Motor neuron (in vitro differentiated cells): ENCODE data around the gene SPATA6. TPM values are rescaled to one million over a fixed set of nuclear protein-coding genes. Genes with fewer than 3 reads are reported as not detected.

Experiments used
- ATAC-seq, 8 experiments: fragments of 200-7000 bp; cut with Tn5 transposase; replicated peaks in 6 of 8; 2 replicates each; pipeline ENCODE4 v1.8.0; 2021; ENCODE audit warnings: mild to moderate bottlenecking in 8 of 8, moderate library complexity in 8 of 8
- H3K27ac ChIP-seq, 2 donors: fragments of 250-450 bp; sonication (Bioruptor Pico); 2 replicates each; pipeline ENCODE4 v1.9.0; 2021; ENCODE audit warnings: antibody characterized with exemption in 2 of 2, mild to moderate bottlenecking in 2 of 2, moderate library complexity in 1 of 2
- H3K4me1 ChIP-seq, 2 donors: fragments of 250-450 bp; sonication (Bioruptor Pico); replicated peaks in 1 of 2; 2 replicates each; pipeline ENCODE4 v1.6.1; 2021; ENCODE audit warnings: antibody characterized with exemption in 2 of 2, mild to moderate bottlenecking in 2 of 2, moderate library complexity in 1 of 2
- H3K4me3 ChIP-seq, 5 donors: fragments of 250-450 bp; sonication (Bioruptor Pico); 2 replicates each; pipeline ENCODE4 v1.9.0; 2021; ENCODE audit warnings: antibody characterized with exemption in 5 of 5, mild to moderate bottlenecking in 5 of 5, moderate library complexity in 4 of 5
- WGBS, 10 experiments: fragments of 450-650 bp; shearing (Covaris generic); methylation state at CpG; one replicate each; pipeline ENCODE4 v1.0.0; 2022; 5-methylcytosine and 5-hydroxymethylcytosine counted together
- in situ Hi-C, 9 experiments: fragments of 400-800 bp; cut with MboI; loops; one replicate each; pipeline ENCODE4 v1.15.0; 2021; ENCODE audit warnings: low sequenced_read_pairs in 9 of 9, low pct_unique_long_range_greater_than_20kb in 2 of 9; ENCODE audit not compliant: unreplicated experiment in 9 of 9
- total RNA-seq, 8 experiments: library from RNA; unstranded; fragments of 300-600 nt; gene quantifications; 2 replicates each; pipeline versions ENCODE4 v1.2.3 to v1.2.4, GENCODE V29; 2022

The SPATA6 gene
- total RNA-seq, 8 experiments from 2014 or later: 0.61 to 37.4 (median 9.5) TPM

GRCh38 chr1:48258106-48258505 is 213.9 kb downstream of the SPATA6 start:
- Histone ChIP-seq H3K4me1 (no peaks in the 10 kb centered on the region), H3K27ac (no peak overlapping the region), H3K4me3 (no peak overlapping the region)
- WGBS, 10 experiments: 83 to 100% (median 100%) methylated on average over 1 of the region's 1 CpG; no CpG with 5 or more reads in 5 of the 10 experiments
- no peak for ATAC-seq
- in situ Hi-C loops: no loop called here

GRCh38 chr1:48254254-48254653 is 217.8 kb downstream of the SPATA6 start:
- no peak overlapping the region for H3K4me3 ChIP-seq
- in situ Hi-C loops: no loop called here
- no peak overlapping the region for H3K27ac ChIP-seq
- 0 to 83% (median 68%) methylated on average over 1 of the region's 1 CpG; no CpG with 5 or more reads in 2 of the 10 experiments for WGBS, 10 experiments
- ATAC-seq: no peak
- H3K4me1 ChIP-seq: peaks cover 0 to 2% of the 10 kb centered on the region in 2 donors

- Histone ChIP-seq H3K4me3 (no peak overlapping the region), H3K4me1 (peaks cover 0 to 2% of the 10 kb centered on the region in 2 donors), H3K27ac (no peak overlapping the region)
- in situ Hi-C loops: no loop called here
- WGBS, 10 experiments: 18 to 100% (median 84%) methylated on average over 2 to 3 of the region's 3 CpGs; no CpG with 5 or more reads in 2 of the 10 experiments
- peak in 1 of 8 experiments; percentile 26 for ATAC-seq
Measured at GRCh38 chr1:48251821-48252220, 220.2 kb downstream of the SPATA6 start.

GRCh38 chr1:48251323-48251722 is 220.7 kb downstream of the SPATA6 start:
- peak in 2 of 8 experiments; percentile 25 to 30 for ATAC-seq
- Histone ChIP-seq H3K27ac (no peak overlapping the region), H3K4me1 (peaks cover 2 to 5% of the 10 kb centered on the region in 2 donors), H3K4me3 (no peak overlapping the region)
- in situ Hi-C loops: no loop called here
- 67 to 100% (median 72%) methylated on average over 1 to 2 of the region's 2 CpGs; no CpG with 5 or more reads in 5 of the 10 experiments for WGBS, 10 experiments

- ATAC-seq: peak in 2 of 8 experiments; percentile 22 to 83
- H3K27ac ChIP-seq: no peak overlapping the region
- no peak overlapping the region for H3K4me3 ChIP-seq
- 0 to 84% (median 7%) methylated on average over 1 to 3 of the region's 3 CpGs; no CpG with 5 or more reads in 2 of the 10 experiments for WGBS, 10 experiments
- peaks cover 2 to 8% of the 10 kb centered on the region in 2 donors for H3K4me1 ChIP-seq
- in situ Hi-C loops: no loop called here
Measured at GRCh38 chr1:48250572-48250971, 221.4 kb downstream of the SPATA6 start.

GRCh38 chr1:48249868-48250267 is 222.1 kb downstream of the SPATA6 start:
- no peak overlapping the region for H3K27ac ChIP-seq
- ATAC-seq: no peak
- peaks cover 2 to 8% of the 10 kb centered on the region in 2 donors for H3K4me1 ChIP-seq
- WGBS, 10 experiments: 33 to 98% (median 78%) methylated on average over 1 to 3 of the region's 3 CpGs
- no peak overlapping the region for H3K4me3 ChIP-seq
- in situ Hi-C loops: loop anchor here in 1 of 9 experiments (25.0 kb wide), 1 partner anchor 513 kb away; no protein-coding TSS in a partner anchor

- no peak for ATAC-seq
- Histone ChIP-seq H3K4me3 (no peak overlapping the region), H3K27ac (no peak overlapping the region), H3K4me1 (peaks cover 2 to 8% of the 10 kb centered on the region in 2 donors)
- in situ Hi-C loops: loop anchor here in 1 of 9 experiments (25.0 kb wide), 1 partner anchor 511 kb away; no protein-coding TSS in a partner anchor
- 75 to 100% (median 93%) methylated on average over 1 to 4 of the region's 4 CpGs; no CpG with 5 or more reads in 4 of the 10 experiments for WGBS, 10 experiments
Measured at GRCh38 chr1:48248356-48248755, 223.6 kb downstream of the SPATA6 start.

- Histone ChIP-seq H3K27ac (no peak overlapping the region), H3K4me3 (no peak overlapping the region), H3K4me1 (peaks cover 2 to 8% of the 10 kb centered on the region in 2 donors)
- in situ Hi-C loops: loop anchor here in 1 of 9 experiments (25.0 kb wide), 1 partner anchor 509 kb away; no protein-coding TSS in a partner anchor
- peak in 6 of 8 experiments; percentile 27 to 74 (median 46) for ATAC-seq
- 20 to 100% (median 82%) methylated on average over 1 of the region's 1 CpG; no CpG with 5 or more reads in 5 of the 10 experiments for WGBS, 10 experiments
Measured at GRCh38 chr1:48246727-48247126, 225.3 kb downstream of the SPATA6 start.

Other genes starting within 250 kb of the SPATA6 start
- gene SLC5A9, start 249.5 kb downstream of the SPATA6 start, total RNA-seq: 1 to 10 TPM in 1 of 8 experiments, under 1 TPM in 6, not detected in 1; 0.20 to 1.0 (median 0.32) TPM